HCT116 (cell line): ENCODE data around the gene ZNF80. TPM values are rescaled to one million over a fixed set of nuclear protein-coding genes. Genes with fewer than 3 reads are reported as not detected.

ENCODE experiments used
- ATAC-seq: fragments of 200-7000 bp; cut with Tn5 transposase; 2 replicates; pipeline ENCODE4 v1.9.1; 2020; ENCODE audit warnings: mild to moderate bottlenecking, moderate library complexity
- BruUV-seq: library from RNA; stranded (reverse); fragments of 400-500 nt; replicated peaks from 2 replicates; lab custom pipeline; 2021; lab: Mats Ljungman, UMichigan
- CTCF ChIA-PET: fragments of 300-600 bp; sonication (Branson Sonifier 250); formaldehyde crosslinking; loops from one replicate; lab custom pipeline; 2021; ENCODE audit warnings: antibody characterized with exemption; lab: Charles Lee
- POLR2A ChIA-PET: fragments of 300-600, 350-600 bp; sonication (Branson Sonifier 250); formaldehyde crosslinking; loops from one replicate; lab custom pipeline; 2021; ENCODE audit warnings: antibody characterized with exemption; lab: Charles Lee
- RAD21 ChIA-PET, 2 experiments: fragments of 300-600 bp; sonication (Branson Sonifier 250); formaldehyde crosslinking; loops; one replicate each; lab custom pipeline; 2023; ENCODE audit warnings: low total read pairs in 2 of 2; ENCODE audit not compliant: uncharacterized antibody in 2 of 2, unreplicated experiment in 2 of 2, low non-redundant PET in 1 of 2; lab: Charles Lee
- DNase-seq: peaks from one replicate; pipeline ENCODE4 v3.0.0-alpha.2; 2010; ENCODE audit warnings: low read depth, low spot score
- H2AFZ ChIP-seq: fragments of 200-600 bp; shearing (Covaris generic), sonication (generic); 2 replicates; pipeline ENCODE4 v1.6.1; 2017; ENCODE audit warnings: low read depth, mixed run types, mixed read lengths, antibody characterized with exemption, low read length; ENCODE audit not compliant: poor library complexity, severe bottlenecking
- H3K27ac ChIP-seq: 2 replicates; pipeline ENCODE4 v1.5.1; 2012; ENCODE audit warnings: low read depth, low read length
- H3K27me3 ChIP-seq: fragments of 200-600 bp; sonication (generic); 2 replicates; pipeline ENCODE4 v1.6.1; 2016; ENCODE audit warnings: mixed run types, low read length, mixed read lengths; ENCODE audit not compliant: insufficient read depth
- H3K36me3 ChIP-seq, 2 experiments: fragments of 200-500 bp in 1 of 2; fragments of 200-600 bp in 1 of 2; sonication (Bioruptor generic) in 1 of 2; sonication (generic) in 1 of 2; 2 replicates each; pipeline versions ENCODE4 v1.5.1 to v1.6.1; 2014 to 2016; ENCODE audit warnings: low read length in 2 of 2, inconsistent platforms in 1 of 2, mixed read lengths in 1 of 2, mixed run types in 1 of 2; ENCODE audit not compliant: insufficient read depth in 2 of 2, control insufficient read depth in 1 of 2
- H3K4me1 ChIP-seq, 2 experiments: fragments of 200-600 bp in 1 of 2; sonication (generic) in 1 of 2; 2 replicates each; pipeline versions ENCODE4 v1.5.1 to v1.6.1; 2012 to 2017; ENCODE audit warnings: low read length in 2 of 2, inconsistent platforms in 1 of 2, mild to moderate bottlenecking in 1 of 2, mixed read lengths in 1 of 2, mixed run types in 1 of 2, moderate library complexity in 1 of 2; ENCODE audit not compliant: insufficient read depth in 2 of 2, control insufficient read depth in 1 of 2
- H3K4me2 ChIP-seq: fragments of 200-600 bp; sonication (generic); 2 replicates; pipeline ENCODE4 v1.6.1; 2017; ENCODE audit warnings: mixed run types, low read length, mixed read lengths
- H3K4me3 ChIP-seq, 2 experiments: fragments of 200-600 bp in 1 of 2; sonication (generic) in 1 of 2; replicated peaks in 1 of 2; 2 replicates each; pipeline ENCODE4 v1.5.1; 2011 to 2016; ENCODE audit warnings: low read length in 2 of 2, control low read depth in 1 of 2, low read depth in 1 of 2, mild to moderate bottlenecking in 1 of 2, mixed read lengths in 1 of 2, mixed run types in 1 of 2
- H3K79me2 ChIP-seq: fragments of 200-600 bp; sonication (generic); 2 replicates; pipeline ENCODE4 v1.6.1; 2017; ENCODE audit warnings: mild to moderate bottlenecking, mixed run types, low read length, moderate library complexity, mixed read lengths; ENCODE audit not compliant: insufficient read depth
- H3K9ac ChIP-seq: fragments of 200-600 bp; sonication (generic); 2 replicates; pipeline ENCODE4 v1.6.1; 2016; ENCODE audit warnings: low read length, mixed read lengths
- H3K9me2 ChIP-seq: fragments of 200-600 bp; sonication (generic), shearing (Covaris generic); 2 replicates; pipeline ENCODE4 v1.6.1; 2017; ENCODE audit warnings: mixed run types, mild to moderate bottlenecking, moderate library complexity; ENCODE audit not compliant: insufficient read depth
- H3K9me3 ChIP-seq, 2 experiments: fragments of 200-500 bp in 1 of 2; fragments of 200-600 bp in 1 of 2; sonication (Bioruptor generic) in 1 of 2; sonication (generic) in 1 of 2; 2 replicates each; pipeline ENCODE4 v1.6.1; 2014 to 2017; ENCODE audit warnings: low read length in 2 of 2, mixed read lengths in 2 of 2, inconsistent platforms in 1 of 2, low read depth in 1 of 2, mild to moderate bottlenecking in 1 of 2, mixed run types in 1 of 2, moderate library complexity in 1 of 2; ENCODE audit not compliant: control insufficient read depth in 1 of 2, insufficient read depth in 1 of 2
- H4K20me1 ChIP-seq: fragments of 200-600 bp; sonication (generic), shearing (Covaris generic); 2 replicates; pipeline ENCODE4 v1.6.1; 2017; ENCODE audit warnings: mixed run types, mild to moderate bottlenecking, moderate library complexity; ENCODE audit not compliant: insufficient read depth
- CTCF ChIP-seq, 3 experiments: fragments of 200-600 bp in 1 of 3; sonication (generic) in 1 of 3; IDR thresholded peaks in 2 of 3; conservative IDR thresholded peaks in 1 of 3; 2 replicates each; pipeline ENCODE4 v1.5.1; 2012 to 2017; ENCODE audit warnings: low read depth in 2 of 3, low read length in 2 of 3, antibody characterized with exemption in 1 of 3, borderline replicate concordance in 1 of 3, control low read depth in 1 of 3, mild to moderate bottlenecking in 1 of 3, mixed read lengths in 1 of 3, mixed run types in 1 of 3, moderate library complexity in 1 of 3; ENCODE audit not compliant: insufficient read depth in 1 of 3
- EGR1 ChIP-seq: IDR thresholded peaks from 2 replicates; pipeline ENCODE4 v1.6.1; 2012; ENCODE audit warnings: low read depth
- EZH2phosphoT487 ChIP-seq: fragments of 200-600 bp; IDR thresholded peaks from 2 replicates; pipeline ENCODE4 v1.6.1; 2018; ENCODE audit warnings: antibody characterized with exemption, borderline replicate concordance
- FOSL1 ChIP-seq: IDR thresholded peaks from 2 replicates; pipeline ENCODE4 v1.6.1; 2012; ENCODE audit warnings: low read depth
- SP1 ChIP-seq: IDR thresholded peaks from 2 replicates; pipeline ENCODE4 v1.6.1; 2012; ENCODE audit warnings: low read depth
- TCF7L2 ChIP-seq: IDR thresholded peaks from 2 replicates; pipeline ENCODE4 v1.7.0; 2011; ENCODE audit warnings: borderline replicate concordance, inconsistent platforms; ENCODE audit not compliant: insufficient read depth, insufficient read length; ENCODE audit errors: extremely low read depth
- ZNF274 ChIP-seq: fragments of 200-500 bp; sonication (Bioruptor generic); IDR thresholded peaks from 2 replicates; pipeline ENCODE4 v1.6.1; 2014; ENCODE audit warnings: mild to moderate bottlenecking, low read depth, low read length, inconsistent platforms
- intact Hi-C: fragments of 100-400 bp; cut with micrococcal nuclease; formaldehyde crosslinking; loops from 2 replicates; pipeline ENCODE4 v1.10.0; 2022
- total RNA-seq: library from RNA; stranded (reverse); gene quantifications from one replicate; pipeline ENCODE4 v1.2.1, GENCODE V29; 2021; ENCODE audit not compliant: unreplicated experiment
- TF ChIP-seq, protein P1 (sequence below): IDR thresholded peaks from 2 replicates; pipeline ENCODE4 v1.6.1; 2012
- TF ChIP-seq, protein P2 (sequence below): IDR thresholded peaks from 2 replicates; pipeline ENCODE4 v1.6.1; 2012

ZNF80 gene
- total RNA-seq, 1 experiment from 2014 or later, result 0.12 TPM

DNA sequence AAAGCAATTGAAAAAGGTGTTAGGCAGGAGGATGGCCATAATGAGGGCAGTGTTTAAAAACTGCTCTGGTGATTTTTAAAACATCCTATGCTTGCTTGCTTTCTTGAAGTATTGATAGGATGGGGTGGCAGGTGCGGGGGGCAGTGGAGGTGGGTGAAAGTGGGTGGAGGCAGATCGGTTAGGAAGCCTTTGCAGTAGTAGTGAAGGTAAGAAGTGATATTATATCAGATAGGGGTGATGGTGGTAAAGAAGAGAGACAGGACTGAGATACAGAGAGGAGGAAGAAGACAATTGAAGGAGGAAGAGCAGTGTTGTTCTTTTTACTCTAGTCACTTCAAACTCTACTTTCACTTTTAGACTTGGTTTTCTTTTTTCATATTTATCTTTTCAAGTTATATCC is 11.1 kb downstream of the ZNF80 start:
- no peak overlapping the region for H3K4me2 ChIP-seq
- ATAC-seq (no peak), DNase-seq (no peak)
- no peak overlapping the region for H3K9ac ChIP-seq
- H3K9me3 ChIP-seq, result peaks cover 0 to 17% of the 10 kb centered on the region in 2 experiments; a peak in 1 of 4 replicates
- no peak overlapping the region for H3K4me3 ChIP-seq
- no peaks in the 10 kb centered on the region for H3K36me3 ChIP-seq
- POLR2A ChIA-PET, result no interaction called here
- intact Hi-C loops, result no loop called here
- no peaks in the 10 kb centered on the region for H3K9me2 ChIP-seq
- no peak overlapping the region for H2AFZ ChIP-seq
- H4K20me1 ChIP-seq, result no peaks in the 10 kb centered on the region
- no TSS peak for BruUV-seq
- CTCF ChIA-PET, result no interaction called here
- no peak for TF ChIP-seq TCF7L2
- TF ChIP-seq, protein P1, sequence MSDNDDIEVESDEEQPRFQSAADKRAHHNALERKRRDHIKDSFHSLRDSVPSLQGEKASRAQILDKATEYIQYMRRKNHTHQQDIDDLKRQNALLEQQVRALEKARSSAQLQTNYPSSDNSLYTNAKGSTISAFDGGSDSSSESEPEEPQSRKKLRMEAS, result no peak
- no peak for TF ChIP-seq SP1
- RAD21 ChIA-PET, result no interaction called here
- H3K27ac ChIP-seq, result no peak overlapping the region
- H3K79me2 ChIP-seq, result no peaks in the 10 kb centered on the region
- no peaks in the 10 kb centered on the region for H3K27me3 ChIP-seq
- H3K4me1 ChIP-seq, result no peaks in the 10 kb centered on the region

DNA sequence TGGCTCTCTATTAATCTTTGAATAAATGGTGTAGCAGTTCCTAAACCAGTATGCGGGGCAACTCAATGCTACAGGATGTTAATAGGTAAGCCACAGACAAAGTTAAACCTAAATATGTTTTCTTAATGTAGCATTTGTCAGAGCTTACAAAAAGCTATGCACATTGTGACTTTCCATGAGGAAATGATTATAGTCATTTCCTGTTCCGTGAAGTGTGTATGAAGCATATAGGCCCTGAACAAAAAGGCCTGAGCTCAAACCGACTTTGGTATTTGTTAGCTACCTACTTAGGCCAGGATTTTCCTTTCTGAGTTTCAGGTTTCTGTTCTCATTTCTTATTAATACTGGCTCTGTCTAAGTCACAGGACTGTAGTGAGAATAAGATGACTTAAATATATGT is 14.2 kb downstream of the ZNF80 start:
- no peak overlapping the region for H3K9ac ChIP-seq
- DNase-seq, result no peak
- H2AFZ ChIP-seq, result no peak overlapping the region
- no peaks in the 10 kb centered on the region for H3K36me3 ChIP-seq
- no peaks in the 10 kb centered on the region; the same call in 1 of the 2 replicates for H3K27me3 ChIP-seq
- CTCF ChIA-PET, result no interaction called here
- no peak overlapping the region for H3K4me3 ChIP-seq
- H3K9me2 ChIP-seq, result no peaks in the 10 kb centered on the region
- POLR2A ChIA-PET, result no interaction called here
- TF ChIP-seq EGR1 (no peak), FOSL1 (no peak), SP1 (no peak), ZNF274 (no peak), EZH2phosphoT487 (no peak), TCF7L2 (no peak), CTCF (IDR thresholded peaks at IDR 0.05 in 2 of 3, conservative IDR thresholded peaks at IDR 0.05 in 1 of 3; ENCODE audit: borderline replicate concordance in 1 of 3, insufficient read depth in 1 of 3, low read depth in 2 of 3, low read length in 2 of 3) (no peak)
- TF ChIP-seq, protein P2, sequence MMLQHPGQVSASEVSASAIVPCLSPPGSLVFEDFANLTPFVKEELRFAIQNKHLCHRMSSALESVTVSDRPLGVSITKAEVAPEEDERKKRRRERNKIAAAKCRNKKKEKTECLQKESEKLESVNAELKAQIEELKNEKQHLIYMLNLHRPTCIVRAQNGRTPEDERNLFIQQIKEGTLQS, result no peak
- H3K9me3 ChIP-seq, result peaks cover 0 to 17% of the 10 kb centered on the region in 2 experiments; a peak in 1 of 4 replicates
- no peaks in the 10 kb centered on the region for H3K79me2 ChIP-seq
- RAD21 ChIA-PET, result no interaction called here
- intact Hi-C loops, result no loop called here
- H3K4me1 ChIP-seq, result no peaks in the 10 kb centered on the region
- H4K20me1 ChIP-seq, result no peaks in the 10 kb centered on the region
- no peak overlapping the region for H3K27ac ChIP-seq
- BruUV-seq, result no TSS peak
- H3K4me2 ChIP-seq, result no peak overlapping the region
- no peak for ATAC-seq
